K562 (cell line): ENCODE measurements around the gene TFCP2.

ENCODE experiments used
- AFF4 ChIP-seq: sonication (generic); formaldehyde crosslinking; IDR thresholded peaks from 2 replicates; pipeline ENCODE4 v1.8.0; 2023; ENCODE audit warnings: mild to moderate bottlenecking, missing genetic modification reagents
- ELF4 ChIP-seq: fragments of 450-650 bp; formaldehyde crosslinking; IDR thresholded peaks from 2 replicates; pipeline ENCODE4 v1.4.0; 2022; ENCODE audit warnings: missing genetic modification characterization
- REST ChIP-seq, 2 experiments: fragments of 450-650 bp; formaldehyde crosslinking in 1 of 2; IDR thresholded peaks; 2 replicates each; pipeline versions ENCODE4 v1.4.0 to v1.6.1; 2014 to 2020; ENCODE audit warnings: mild to moderate bottlenecking in 2 of 2, borderline replicate concordance in 1 of 2, low read depth in 1 of 2
- ZNF124 ChIP-seq: sonication (generic); formaldehyde crosslinking; IDR thresholded peaks from 2 replicates; pipeline ENCODE4 v1.8.1; 2022; ENCODE audit warnings: missing genetic modification reagents
- ZNF57 ChIP-seq: fragments of 450-650 bp; formaldehyde crosslinking; IDR thresholded peaks from 2 replicates; pipeline ENCODE4 v1.4.0; 2020; ENCODE audit warnings: mild to moderate bottlenecking, moderate library complexity
- TF ChIP-seq, protein P1 (sequence below), 3 experiments: IDR thresholded peaks in 2 of 3; conservative IDR thresholded peaks in 1 of 3; 2 replicates each; pipeline ENCODE4 v1.5.1; 2011 to 2012; ENCODE audit warnings: low read length in 3 of 3, mild to moderate bottlenecking in 3 of 3, control low read depth in 2 of 3, improper control_type of control experiment in 1 of 3, inconsistent platforms in 1 of 3, low read depth in 1 of 3, mixed read lengths in 1 of 3, moderate library complexity in 1 of 3; ENCODE audit not compliant: insufficient read depth in 2 of 3

- TF ChIP-seq AFF4 (no peak), ELF4 (CRISPR knock-in tag) (no peak), REST (IDR thresholded peaks at IDR 0.05; ENCODE audit: borderline replicate concordance) (no peak), REST (CRISPR knock-in tag; IDR thresholded peaks at IDR 0.05; ENCODE audit: low read depth) (no peak), ZNF57 (no peak), ZNF124 (CRISPR knock-in tag) (no peak)
- TF ChIP-seq, protein P1, sequence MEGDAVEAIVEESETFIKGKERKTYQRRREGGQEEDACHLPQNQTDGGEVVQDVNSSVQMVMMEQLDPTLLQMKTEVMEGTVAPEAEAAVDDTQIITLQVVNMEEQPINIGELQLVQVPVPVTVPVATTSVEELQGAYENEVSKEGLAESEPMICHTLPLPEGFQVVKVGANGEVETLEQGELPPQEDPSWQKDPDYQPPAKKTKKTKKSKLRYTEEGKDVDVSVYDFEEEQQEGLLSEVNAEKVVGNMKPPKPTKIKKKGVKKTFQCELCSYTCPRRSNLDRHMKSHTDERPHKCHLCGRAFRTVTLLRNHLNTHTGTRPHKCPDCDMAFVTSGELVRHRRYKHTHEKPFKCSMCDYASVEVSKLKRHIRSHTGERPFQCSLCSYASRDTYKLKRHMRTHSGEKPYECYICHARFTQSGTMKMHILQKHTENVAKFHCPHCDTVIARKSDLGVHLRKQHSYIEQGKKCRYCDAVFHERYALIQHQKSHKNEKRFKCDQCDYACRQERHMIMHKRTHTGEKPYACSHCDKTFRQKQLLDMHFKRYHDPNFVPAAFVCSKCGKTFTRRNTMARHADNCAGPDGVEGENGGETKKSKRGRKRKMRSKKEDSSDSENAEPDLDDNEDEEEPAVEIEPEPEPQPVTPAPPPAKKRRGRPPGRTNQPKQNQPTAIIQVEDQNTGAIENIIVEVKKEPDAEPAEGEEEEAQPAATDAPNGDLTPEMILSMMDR (IDR thresholded peaks at IDR 0.05 in 2 of 3, conservative IDR thresholded peaks at IDR 0.05 in 1 of 3; ENCODE audit: insufficient read depth in 2 of 3, low read depth in 1 of 3, low read length in 3 of 3), result no peak
These were observed 27.9 kb upstream of the TFCP2 start for GRCh38 chr12:51200806-51201205.
